CD1c-positive myeloid dendritic cell (primary cell): ENCODE data around the gene ADM2.
A peak's percentile ranks its signal among the peaks of the same experiment; 100 is the strongest.

ENCODE experiments used
- DNase-seq: peaks from one replicate; pipeline ENCODE4 v3.0.0-alpha.2; 2016; ENCODE audit errors: extremely low spot score

The ADM2 gene

GRCh38 chr22:50485221-50486131 lies 4.1 kb downstream of the ADM2 start:
- DNase-seq = no peak

- no peak for DNase-seq
These were observed 5.4 kb downstream of the ADM2 start, which contains the start of gene MIOX for GRCh38 chr22:50486561-50487289. MIOX (plus strand) TSS chr22:50486859; CDS start chr22:50486898, 39 bp downstream.

- no peak for DNase-seq
These were observed 6.1 kb downstream of the ADM2 start for GRCh38 chr22:50487290-50488005.

GRCh38 chr22:50488006-50488677 lies 6.8 kb downstream of the ADM2 start:
- DNase-seq = no peak

- no peak for DNase-seq
These were observed 7.5 kb downstream of the ADM2 start for GRCh38 chr22:50488886-50489285.

GRCh38 chr22:50489363-50490243 lies 8.3 kb downstream of the ADM2 start:
- DNase-seq = no peak

GRCh38 chr22:50490531-50491308 lies 9.4 kb downstream of the ADM2 start:
- DNase-seq = peak; percentile 92

GRCh38 chr22:50497093-50497492 lies 15.8 kb downstream of the ADM2 start:
- DNase-seq = no peak

GRCh38 chr22:50498322-50498890 lies 17.1 kb downstream of the ADM2 start:
- peak; percentile 82 for DNase-seq

GRCh38 chr22:50500452-50500851 lies 19.1 kb downstream of the ADM2 start:
- no peak for DNase-seq

- no peak for DNase-seq
These were observed 20.8 kb downstream of the ADM2 start for GRCh38 chr22:50502096-50502495.

- DNase-seq = no peak
These were observed 21.5 kb downstream of the ADM2 start for GRCh38 chr22:50502628-50503474.

- no peak for DNase-seq
These were observed 22.3 kb downstream of the ADM2 start for GRCh38 chr22:50503475-50504145.

- DNase-seq = no peak
These were observed 23.2 kb downstream of the ADM2 start for GRCh38 chr22:50504369-50505211.

- no peak for DNase-seq
These were observed 24.0 kb downstream of the ADM2 start for GRCh38 chr22:50505276-50505775.

- DNase-seq = no peak
These were observed 24.6 kb downstream of the ADM2 start for GRCh38 chr22:50505776-50506610.
